Esophagus (tissue), 2 donors: ENCODE data around the gene SRMS. TPM values are rescaled to one million over a fixed set of nuclear protein-coding genes. Genes with fewer than 3 reads are reported as not detected.

Experiments
- H3K27ac ChIP-seq, 2 donors: one replicate each; pipeline ENCODE4 v1.5.1; 2013; ENCODE audit warnings: low read depth in 2 of 2, mild to moderate bottlenecking in 2 of 2, inconsistent platforms in 1 of 2, low read length in 1 of 2, moderate library complexity in 1 of 2
- H3K27me3 ChIP-seq, 2 donors: one replicate each; pipeline ENCODE4 v1.6.1; 2013; ENCODE audit warnings: low read length in 2 of 2, control low read depth in 1 of 2, mild to moderate bottlenecking in 1 of 2; ENCODE audit not compliant: insufficient read depth in 2 of 2, control insufficient read depth in 1 of 2
- H3K36me3 ChIP-seq, 2 donors: one replicate each; pipeline ENCODE4 v1.6.1; 2013; ENCODE audit warnings: low read length in 1 of 2; ENCODE audit not compliant: control insufficient read depth in 2 of 2, insufficient read depth in 2 of 2
- H3K4me1 ChIP-seq, 2 donors: one replicate each; pipeline ENCODE4 v1.6.1; 2013; ENCODE audit warnings: low read length in 1 of 2; ENCODE audit not compliant: control insufficient read depth in 2 of 2, insufficient read depth in 2 of 2
- H3K4me3 ChIP-seq, 2 donors: one replicate each; pipeline ENCODE4 v1.5.1; 2013; ENCODE audit warnings: low read length in 2 of 2, mild to moderate bottlenecking in 2 of 2, low read depth in 1 of 2, moderate library complexity in 1 of 2
- H3K9me3 ChIP-seq, 2 donors: one replicate each; pipeline ENCODE4 v1.6.1; 2013; ENCODE audit warnings: mild to moderate bottlenecking in 2 of 2, low read depth in 1 of 2, low read length in 1 of 2, moderate library complexity in 1 of 2; ENCODE audit not compliant: control insufficient read depth in 2 of 2, insufficient read depth in 1 of 2
- WGBS, 2 donors: extraction: QIAGEN DNeasy Blood & Tissue Kit; methylation state at CpG; one replicate each; pipeline ENCODE4 v1.1.7; 2013; 5-methylcytosine and 5-hydroxymethylcytosine counted together
- polyA plus RNA-seq, 2 donors: library from polyadenylated mRNA; stranded (reverse); fragments of 200-250 nt; gene quantifications; one replicate each; pipeline ENCODE4 v1.2.3, GENCODE V29; 2013
- donor health status: healthy with polysubstance abuse.
- donor health status: Bipolar disorder and iron deficiency.

The SRMS gene
- polyA plus RNA-seq, 2 donors = 0.04 TPM; not detected in 1

DNA sequence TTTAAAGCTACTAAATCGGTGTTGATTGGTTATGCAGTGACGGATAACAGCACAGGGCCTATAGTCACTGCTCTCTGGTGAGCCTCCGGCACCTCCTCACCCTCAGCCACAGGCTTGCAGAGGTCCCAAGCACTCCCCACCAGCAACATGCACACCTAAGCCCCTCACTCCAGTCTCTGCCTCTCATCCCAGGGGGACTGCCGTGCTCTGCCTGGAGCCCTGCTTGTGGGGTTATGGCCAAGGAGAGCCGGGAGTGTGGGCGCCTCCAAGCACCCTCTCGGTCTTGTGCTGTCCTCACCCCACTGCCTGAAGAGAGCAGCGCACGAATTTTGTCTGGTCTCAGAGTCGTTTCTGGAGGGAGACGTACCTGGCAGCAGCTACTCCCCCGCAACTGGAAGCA lies 41.8 kb downstream of the SRMS start:
- no peaks in the 10 kb centered on the region for H3K4me1 ChIP-seq
- WGBS, 2 donors = 86 to 88% methylated on average over 12 of the region's 12 CpGs
- peaks cover 3 to 14% of the 10 kb centered on the region in 2 donors for H3K9me3 ChIP-seq
- no peaks in the 10 kb centered on the region for H3K27me3 ChIP-seq
- H3K4me3 ChIP-seq = no peak overlapping the region
- no peaks in the 10 kb centered on the region for H3K36me3 ChIP-seq
- no peak overlapping the region for H3K27ac ChIP-seq

DNA sequence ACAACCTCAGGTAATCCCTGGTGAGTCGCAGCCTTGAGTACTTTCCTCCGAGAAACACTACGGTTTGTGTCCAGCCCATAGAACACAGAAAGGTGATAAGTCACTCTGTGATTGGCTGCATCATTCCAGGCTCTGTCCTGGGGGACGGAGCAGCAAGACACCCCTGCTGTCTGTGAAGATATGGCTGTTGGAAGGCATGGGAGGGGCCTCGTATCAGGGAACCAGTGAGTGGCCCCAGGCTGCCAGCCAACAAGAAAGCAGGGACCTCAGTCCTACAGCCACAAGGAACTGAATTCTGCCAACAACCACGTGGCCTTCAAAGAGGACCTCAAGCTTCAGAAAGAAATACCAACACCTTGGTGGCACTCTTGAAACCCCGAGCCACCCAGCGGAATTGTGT lies 42.3 kb downstream of the SRMS start:
- Histone ChIP-seq H3K9me3 (peaks cover 3 to 14% of the 10 kb centered on the region in 2 donors), H3K27ac (no peak overlapping the region), H3K4me3 (no peak overlapping the region), H3K4me1 (no peaks in the 10 kb centered on the region), H3K36me3 (no peaks in the 10 kb centered on the region), H3K27me3 (no peaks in the 10 kb centered on the region)
- 85% methylated on average over 8 of the region's 8 CpGs for WGBS, 2 donors

DNA sequence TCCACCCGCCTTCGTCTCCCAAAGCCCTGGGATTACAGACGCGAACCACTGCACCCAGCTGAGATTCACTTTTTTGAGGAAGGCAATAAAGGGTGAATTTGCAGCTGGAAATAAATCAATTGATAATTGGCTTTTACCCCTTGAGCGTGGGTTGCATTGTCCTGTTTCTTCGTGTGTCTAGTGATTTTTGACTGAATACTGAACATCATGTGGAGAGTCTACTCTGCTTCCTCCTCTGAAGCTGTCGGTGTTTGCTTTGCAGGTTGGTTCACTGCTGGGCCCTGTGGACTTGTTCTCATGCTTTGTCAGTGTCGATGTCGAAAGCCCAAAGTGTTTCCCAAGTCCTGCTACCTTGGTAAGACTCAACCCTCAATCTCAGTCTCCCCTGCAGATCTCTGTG lies 42.9 kb downstream of the SRMS start:
- peaks cover 0 to 4% of the 10 kb centered on the region in 2 donors for H3K27me3 ChIP-seq
- no peak overlapping the region for H3K4me3 ChIP-seq
- peaks cover 3 to 14% of the 10 kb centered on the region in 2 donors for H3K9me3 ChIP-seq
- no peaks in the 10 kb centered on the region for H3K4me1 ChIP-seq
- H3K36me3 ChIP-seq = no peaks in the 10 kb centered on the region
- no peak overlapping the region for H3K27ac ChIP-seq
- WGBS, 2 donors = 85 to 92% methylated on average over 9 of the region's 9 CpGs

DNA sequence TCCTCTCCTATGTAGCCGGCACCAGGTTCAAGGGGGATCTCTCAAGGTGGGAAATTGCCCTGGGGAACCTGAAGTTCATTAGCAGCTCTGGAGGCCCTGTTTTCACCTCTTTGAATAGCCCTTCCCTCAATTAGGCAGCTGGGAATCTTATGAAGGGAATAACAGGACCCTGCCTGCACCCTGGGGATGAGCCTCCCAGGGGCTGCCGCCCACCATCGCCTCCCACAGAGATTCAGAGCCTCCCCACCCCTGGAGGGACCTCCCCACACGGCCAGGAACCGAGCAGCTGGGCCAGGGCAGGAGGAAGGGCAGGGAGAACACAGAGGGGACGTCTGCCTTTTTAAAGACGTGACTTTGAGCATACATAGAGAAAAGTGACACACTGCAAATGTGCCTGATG lies 44.0 kb downstream of the SRMS start:
- Histone ChIP-seq H3K27ac (no peak overlapping the region), H3K36me3 (no peaks in the 10 kb centered on the region), H3K9me3 (peaks cover 3 to 14% of the 10 kb centered on the region in 2 donors), H3K27me3 (peaks cover 0 to 9% of the 10 kb centered on the region in 2 donors), H3K4me1 (peaks cover 0 to 4% of the 10 kb centered on the region in 2 donors), H3K4me3 (no peak overlapping the region)
- 37 to 39% methylated on average over 7 of the region's 7 CpGs for WGBS, 2 donors

DNA sequence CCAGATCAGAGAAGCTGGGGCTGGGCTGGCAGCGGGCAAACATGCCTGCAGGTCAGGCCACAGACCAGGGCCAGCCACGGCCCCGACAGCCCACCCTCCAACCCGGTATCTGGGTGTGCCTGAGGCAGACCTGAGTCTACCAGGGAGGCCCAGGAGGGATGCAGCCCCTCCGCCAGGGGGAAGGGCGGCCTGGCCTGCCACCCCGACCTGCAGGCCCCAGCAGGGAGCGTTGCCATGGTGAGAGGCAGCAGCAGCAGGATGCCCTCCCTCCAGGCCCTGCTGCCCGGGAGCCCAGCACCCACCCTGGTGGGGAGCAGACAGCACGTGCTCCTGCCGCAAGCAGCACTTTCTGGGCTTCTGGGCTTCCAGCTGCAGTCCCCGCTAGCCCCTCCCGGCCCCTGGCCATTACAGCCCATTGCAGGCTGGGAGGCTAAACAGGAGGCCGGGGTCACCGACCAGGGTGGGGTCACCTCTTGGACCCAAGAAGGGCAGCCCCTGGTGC lies 44.8 kb downstream of the SRMS start:
- peaks cover 0 to 13% of the 10 kb centered on the region in 2 donors for H3K27me3 ChIP-seq
- H3K4me1 ChIP-seq = peaks cover 2 to 4% of the 10 kb centered on the region in 2 donors
- no peaks in the 10 kb centered on the region for H3K36me3 ChIP-seq
- H3K9me3 ChIP-seq = peaks cover 3 to 14% of the 10 kb centered on the region in 2 donors
- WGBS, 2 donors = 55 to 57% methylated on average over 10 to 15 of the region's 15 CpGs
- no peak overlapping the region for H3K4me3 ChIP-seq
- no peak overlapping the region for H3K27ac ChIP-seq

DNA sequence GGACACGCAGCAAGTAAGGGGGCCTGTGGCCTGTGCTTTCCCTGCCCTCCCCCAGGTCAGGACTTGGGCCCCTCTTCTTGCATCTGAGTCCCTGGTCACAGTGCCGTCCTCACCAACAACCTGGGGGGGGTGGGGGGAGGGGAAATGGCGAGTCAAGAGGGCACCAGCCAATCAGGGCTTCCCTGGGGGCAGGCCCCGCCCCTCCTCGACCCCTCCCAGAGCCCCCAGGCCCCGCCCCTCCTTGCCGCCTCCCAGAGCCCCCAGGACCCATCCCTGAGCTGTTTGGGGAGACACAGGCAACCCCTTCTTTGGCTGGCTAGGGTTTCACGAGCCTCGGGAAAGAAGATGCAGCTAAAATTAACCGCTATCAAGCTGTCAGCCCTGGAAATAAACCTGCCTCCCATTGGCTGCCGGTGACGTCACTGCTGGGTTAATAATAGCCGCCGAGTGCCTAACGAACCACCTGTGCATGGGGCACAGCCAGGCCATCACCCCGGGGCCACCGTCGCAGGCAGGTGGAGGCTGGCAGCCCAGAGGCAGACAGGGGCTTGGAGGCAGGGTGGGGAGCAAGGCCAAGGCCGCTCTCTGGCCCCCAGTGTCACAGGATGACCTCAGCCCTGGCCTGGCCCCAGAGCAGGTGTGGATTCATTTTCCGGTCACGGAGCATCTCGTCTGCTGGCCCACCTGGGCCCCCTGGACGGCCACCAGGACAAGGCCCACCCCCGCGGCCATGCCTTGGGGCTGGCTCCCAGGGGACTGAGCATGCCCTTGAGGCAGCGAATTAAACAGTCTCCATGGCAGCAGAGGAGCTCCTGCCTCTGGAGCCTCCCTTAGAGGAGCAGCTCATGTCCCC lies 45.5 kb downstream of the SRMS start:
- H3K4me3 ChIP-seq = no peak overlapping the region
- H3K27ac ChIP-seq = no peak overlapping the region
- H3K9me3 ChIP-seq = peaks cover 3 to 14% of the 10 kb centered on the region in 2 donors
- WGBS, 2 donors = 19 to 23% methylated on average over 25 to 26 of the region's 26 CpGs
- peaks cover 3 to 4% of the 10 kb centered on the region in 2 donors for H3K4me1 ChIP-seq
- no peaks in the 10 kb centered on the region for H3K36me3 ChIP-seq
- peaks cover 0 to 13% of the 10 kb centered on the region in 2 donors for H3K27me3 ChIP-seq

DNA sequence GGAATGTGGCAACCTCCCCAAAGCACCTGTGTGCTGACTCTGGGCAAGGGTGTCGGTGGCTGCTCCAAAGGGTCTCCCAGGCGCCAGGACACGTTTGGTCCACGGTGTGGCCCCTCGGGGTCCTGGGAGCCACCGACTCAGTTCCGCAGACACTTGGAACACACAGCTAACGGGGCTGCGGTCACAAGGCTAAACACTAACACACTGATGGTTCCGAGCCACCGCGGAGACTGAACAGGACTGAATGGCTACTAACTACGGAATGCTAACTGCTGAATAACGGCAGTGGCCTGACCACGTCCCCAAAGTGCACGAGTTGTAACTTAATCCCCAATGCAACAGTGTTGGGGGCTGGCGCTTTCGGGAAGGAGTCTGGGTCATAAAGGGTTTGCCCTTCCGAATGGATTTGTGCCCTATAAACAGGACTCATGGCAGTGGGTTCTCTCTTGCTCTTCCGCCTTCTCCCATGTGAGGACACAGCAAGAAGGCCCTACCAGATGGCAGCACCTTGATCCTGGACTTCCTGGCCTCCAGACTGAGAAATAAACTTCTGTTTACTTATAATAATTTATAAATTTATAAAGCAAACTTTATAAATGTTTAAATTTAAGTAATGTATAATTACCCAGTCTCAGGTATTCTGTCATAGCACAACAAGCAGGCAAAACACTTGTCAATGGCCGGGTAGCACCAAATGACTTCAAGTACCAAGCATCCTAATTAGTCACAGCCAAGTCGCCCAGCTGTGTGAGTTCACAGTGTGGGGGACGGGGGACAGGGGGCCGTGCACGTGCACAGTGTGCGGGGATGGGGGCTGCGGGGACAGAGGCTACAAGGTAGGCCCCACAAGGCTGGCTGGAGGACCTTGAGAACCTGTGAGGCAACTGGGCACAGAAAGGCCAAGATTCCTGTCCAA lies 46.4 kb downstream of the SRMS start:
- Histone ChIP-seq H3K27me3 (peaks cover 0 to 13% of the 10 kb centered on the region in 2 donors), H3K4me3 (no peak overlapping the region), H3K4me1 (peaks cover 4 to 6% of the 10 kb centered on the region in 2 donors), H3K27ac (no peak overlapping the region), H3K36me3 (no peaks in the 10 kb centered on the region), H3K9me3 (peaks cover 3 to 14% of the 10 kb centered on the region in 2 donors)
- WGBS, 2 donors = 76 to 83% methylated on average over 27 of the region's 27 CpGs

DNA sequence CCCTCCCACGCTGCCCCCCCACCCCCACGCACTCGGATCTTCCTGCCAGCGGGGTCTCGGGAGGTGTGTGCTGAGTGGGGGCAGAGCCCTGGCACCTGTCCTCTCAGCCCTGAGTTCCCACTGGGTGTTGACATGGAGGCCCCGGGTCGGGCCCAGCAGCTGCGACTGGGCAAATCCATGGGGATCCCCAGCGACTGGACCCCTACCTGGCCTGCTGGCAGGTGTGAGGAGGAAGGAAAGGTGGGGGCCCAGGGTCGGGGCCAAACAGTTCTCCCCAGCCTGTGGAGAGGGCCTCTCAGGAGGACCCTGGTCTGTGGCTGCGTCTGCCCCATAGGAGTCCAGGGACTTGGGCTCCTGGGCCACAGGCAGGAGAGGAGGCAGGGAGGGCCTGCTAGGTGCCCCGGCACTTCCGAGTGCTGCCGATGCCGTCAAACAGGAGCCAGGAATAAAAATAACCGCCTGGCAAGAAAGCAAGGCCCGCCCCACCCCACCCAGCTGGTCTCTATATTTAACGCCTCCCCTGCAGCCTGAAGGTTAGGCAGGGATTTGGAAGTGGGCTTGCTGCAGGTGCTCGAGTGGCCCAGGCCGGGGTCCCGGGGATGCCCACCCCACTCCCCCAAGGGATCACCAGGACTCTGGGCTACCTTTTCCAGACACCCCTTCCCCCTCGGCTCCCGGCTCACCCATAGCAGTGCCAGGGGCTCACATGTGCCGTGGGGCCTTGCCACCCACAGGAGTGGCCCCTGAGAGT lies 47.2 kb downstream of the SRMS start:
- Histone ChIP-seq H3K36me3 (no peaks in the 10 kb centered on the region), H3K27ac (no peak overlapping the region), H3K4me3 (no peak overlapping the region), H3K27me3 (peaks cover 0 to 13% of the 10 kb centered on the region in 2 donors), H3K4me1 (peaks cover 4 to 6% of the 10 kb centered on the region in 2 donors), H3K9me3 (peaks cover 3 to 8% of the 10 kb centered on the region in 2 donors)
- WGBS, 2 donors = 77 to 78% methylated on average over 24 of the region's 24 CpGs
